Hepatocyte (in vitro differentiated cells): Measurements from ENCODE around the gene STARD10. TPM values are rescaled to one million over a fixed set of nuclear protein-coding genes. Genes with fewer than 3 reads are reported as not detected.

Experiments
- DNase-seq: peaks from one replicate; pipeline ENCODE4 v3.0.0-alpha.2; 2016; ENCODE audit warnings: low spot score
- H2AFZ ChIP-seq: fragments of 200-600 bp; sonication (generic); 2 replicates; pipeline ENCODE4 v1.6.0; 2016; ENCODE audit warnings: antibody characterized with exemption, mild to moderate bottlenecking
- H3K27ac ChIP-seq: fragments of 200-600 bp; sonication (generic); 2 replicates; pipeline ENCODE4 v1.5.1; 2016; ENCODE audit warnings: mild to moderate bottlenecking
- H3K27me3 ChIP-seq: fragments of 200-600 bp; sonication (generic); 2 replicates; pipeline ENCODE4 v1.6.1; 2016
- H3K36me3 ChIP-seq: fragments of 200-600 bp; sonication (generic); replicated peaks from 2 replicates; pipeline ENCODE4 v1.5.1; 2016; ENCODE audit warnings: low read depth; ENCODE audit not compliant: insufficient read depth
- H3K4me1 ChIP-seq: fragments of 200-600 bp; sonication (generic); 2 replicates; pipeline ENCODE4 v1.5.1; 2016; ENCODE audit warnings: mild to moderate bottlenecking, moderate library complexity; ENCODE audit not compliant: insufficient read depth
- H3K4me2 ChIP-seq: fragments of 200-600 bp; sonication (generic); 2 replicates; pipeline ENCODE4 v1.6.0; 2016
- H3K4me3 ChIP-seq: fragments of 200-600 bp; sonication (generic); 2 replicates; pipeline ENCODE4 v1.5.1; 2016; ENCODE audit warnings: mild to moderate bottlenecking
- H3K79me2 ChIP-seq: fragments of 200-600 bp; sonication (generic); 2 replicates; pipeline ENCODE4 v1.6.0; 2017; ENCODE audit warnings: mild to moderate bottlenecking
- H3K9me2 ChIP-seq: fragments of 200-600 bp; sonication (generic); replicated peaks from 2 replicates; pipeline ENCODE4 v1.6.0; 2017; ENCODE audit warnings: mild to moderate bottlenecking; ENCODE audit not compliant: insufficient read depth
- H3K9me3 ChIP-seq: fragments of 200-600 bp; sonication (generic); 2 replicates; pipeline ENCODE4 v1.5.1; 2016; ENCODE audit warnings: low read depth, mild to moderate bottlenecking
- H4K20me1 ChIP-seq: fragments of 200-600 bp; sonication (generic); 2 replicates; pipeline ENCODE4 v1.6.0; 2016; ENCODE audit warnings: mild to moderate bottlenecking; ENCODE audit not compliant: insufficient read depth, poor library complexity, severe bottlenecking
- CTCF ChIP-seq: fragments of 200-600 bp; sonication (generic); IDR thresholded peaks from 2 replicates; pipeline ENCODE4 v1.5.1; 2016; ENCODE audit warnings: antibody characterized with exemption, mild to moderate bottlenecking; ENCODE audit not compliant: poor library complexity
- EZH2 ChIP-seq: fragments of 200-600 bp; sonication (generic); IDR thresholded peaks from 2 replicates; pipeline ENCODE4 v1.6.1; 2016; ENCODE audit warnings: antibody characterized with exemption, mild to moderate bottlenecking, borderline replicate concordance
- EZH2phosphoT487 ChIP-seq: fragments of 200-600 bp; sonication (generic); IDR thresholded peaks from one replicate; pipeline ENCODE4 v1.6.1; 2018; ENCODE audit warnings: antibody characterized with exemption, mild to moderate bottlenecking, low read depth, moderate library complexity; ENCODE audit not compliant: unreplicated experiment, severe bottlenecking
- WGBS: methylation state at CpG from one replicate; pipeline ENCODE4 v1.1.6; 2016; ENCODE audit warnings: low lambda C conversion rate; ENCODE audit errors: missing lambda C conversion rate; 5-methylcytosine and 5-hydroxymethylcytosine counted together
- polyA plus RNA-seq: library from polyadenylated mRNA; unstranded; fragments of >200 nt; fragmentation: Nextera tagmentation; extraction: Ambion mirVana; gene quantifications from 2 replicates; pipeline ENCODE4 v1.2.1, GENCODE V29; 2016
- total RNA-seq: library from RNA; depleted of rRNA; stranded (reverse); fragments of >200 nt; gene quantifications from 2 replicates; pipeline ENCODE4 v1.2.3, GENCODE V29; 2014

Gene STARD10
- total and polyA plus RNA-seq, 2 experiments from 2014 or later: 290 to 686 TPM

- Histone ChIP-seq H3K4me3 (no peak overlapping the region), H4K20me1 (peaks cover 77% of the 10 kb centered on the region), H3K27ac (peak overlapping the region; percentile 60), H3K4me2 (no peak overlapping the region), H3K9me3 (no peaks in the 10 kb centered on the region), H3K36me3 (no peaks in the 10 kb centered on the region), H3K27me3 (no peaks in the 10 kb centered on the region), H3K9me2 (no peaks in the 10 kb centered on the region), H3K4me1 (peaks cover 42% of the 10 kb centered on the region), H2AFZ (no peak overlapping the region), H3K79me2 (peaks cover 98% of the 10 kb centered on the region)
- no peak for DNase-seq
- TF ChIP-seq EZH2phosphoT487 (no peak), EZH2 (no peak), CTCF (no peak)
- 88% methylated on average over 4 of the region's 4 CpGs for WGBS
These were observed 26.4 kb downstream of the STARD10 start for GRCh38 chr11:72767203-72768062.

DNA sequence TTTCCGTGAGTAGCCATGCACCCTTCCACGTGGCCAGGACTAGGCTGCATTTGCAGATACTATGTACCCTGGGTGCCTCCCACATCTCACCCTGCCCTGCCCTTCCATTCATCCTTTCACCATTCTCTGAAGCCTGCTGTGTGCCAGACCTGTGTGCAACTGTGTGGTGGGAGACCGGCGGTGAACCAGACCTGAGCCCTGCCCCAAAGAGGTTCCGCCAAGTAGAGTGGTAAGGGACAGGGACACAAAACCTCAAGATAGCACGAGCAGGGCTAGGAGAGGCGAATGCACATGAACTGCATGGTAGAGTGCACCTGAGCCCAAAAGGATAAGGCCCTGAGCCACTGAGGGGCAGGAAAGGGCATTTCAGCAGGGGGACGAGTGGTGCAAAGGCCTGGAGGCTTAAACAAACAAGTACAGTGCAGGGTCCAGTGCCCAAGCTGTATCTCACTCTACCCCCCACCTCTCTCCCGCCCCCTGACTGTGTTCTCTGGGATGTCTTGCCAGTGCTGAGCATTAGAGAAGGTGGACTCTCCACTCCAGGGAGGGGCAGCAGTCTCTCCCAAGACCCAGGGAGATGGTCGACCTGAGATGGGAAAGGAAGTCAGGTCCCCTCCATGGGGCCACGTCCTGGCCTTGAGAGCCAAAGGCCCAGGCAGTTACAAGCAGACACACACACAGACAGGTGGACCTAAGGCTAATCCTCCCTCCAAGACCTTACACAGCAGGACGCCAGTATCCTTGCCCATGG lies 27.5 kb downstream of the STARD10 start:
- peak overlapping the region; percentile 60 for H3K27ac ChIP-seq
- no peak overlapping the region for H3K4me3 ChIP-seq
- H3K27me3 ChIP-seq: no peaks in the 10 kb centered on the region
- no peak for DNase-seq
- peaks cover 98% of the 10 kb centered on the region for H3K79me2 ChIP-seq
- no peak for TF ChIP-seq EZH2
- no peak for TF ChIP-seq CTCF
- TF ChIP-seq EZH2phosphoT487: no peak
- no peak overlapping the region for H2AFZ ChIP-seq
- H3K36me3 ChIP-seq: no peaks in the 10 kb centered on the region
- H4K20me1 ChIP-seq: peaks cover 80% of the 10 kb centered on the region
- WGBS: 76% methylated on average over 12 of the region's 12 CpGs
- H3K9me3 ChIP-seq: no peaks in the 10 kb centered on the region
- peaks cover 36% of the 10 kb centered on the region for H3K4me1 ChIP-seq
- no peaks in the 10 kb centered on the region for H3K9me2 ChIP-seq
- H3K4me2 ChIP-seq: no peak overlapping the region

DNA sequence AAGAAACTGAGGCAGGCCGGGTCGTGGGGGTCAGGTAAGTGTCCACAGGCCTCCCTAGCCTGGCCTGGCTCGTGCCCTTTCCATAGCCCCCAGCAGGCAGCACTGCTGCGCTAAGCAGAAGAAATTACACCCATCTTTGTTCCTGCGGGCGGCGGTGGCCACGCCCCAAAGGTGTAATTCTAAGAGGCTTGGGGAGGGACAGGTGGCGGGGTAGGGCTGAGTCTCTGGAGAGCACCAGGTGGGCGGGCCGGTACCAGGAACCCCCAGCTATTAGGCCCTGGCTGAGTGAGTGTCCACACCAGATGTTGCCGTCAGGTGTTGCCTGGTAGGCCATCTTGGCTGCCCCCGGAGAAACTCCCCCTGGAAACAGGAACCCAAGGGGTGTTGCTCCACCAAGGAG lies 29.3 kb downstream of the STARD10 start:
- Histone ChIP-seq H2AFZ (no peak overlapping the region), H3K4me2 (no peak overlapping the region), H3K79me2 (peaks cover 98% of the 10 kb centered on the region), H3K36me3 (no peaks in the 10 kb centered on the region), H3K9me2 (no peaks in the 10 kb centered on the region), H4K20me1 (peaks cover 83% of the 10 kb centered on the region), H3K9me3 (no peaks in the 10 kb centered on the region), H3K4me1 (peaks cover 38% of the 10 kb centered on the region), H3K27ac (peak overlapping the region; percentile 74), H3K27me3 (no peaks in the 10 kb centered on the region), H3K4me3 (no peak overlapping the region)
- 63% methylated on average over 12 of the region's 13 CpGs for WGBS
- TF ChIP-seq CTCF (peak; percentile 26), EZH2 (no peak)
- peak; percentile 67 for DNase-seq
